GM12878 (cell line): ENCODE data around the gene PRLH. TPM values are rescaled to one million over a fixed set of nuclear protein-coding genes. Genes with fewer than 3 reads are reported as not detected.

Source experiments
- ATAC-seq: fragments of 200-7000 bp; cut with Tn5 transposase; 3 replicates; pipeline ENCODE4 v1.9.1; 2020; ENCODE audit warnings: mild to moderate bottlenecking, moderate library complexity
- BruUV-seq: library from RNA; stranded (reverse); fragments of 400-500 nt; replicated peaks from 2 replicates; lab custom pipeline; 2021; lab: Mats Ljungman, UMichigan
- CTCF ChIA-PET: fragments of 300-600 bp; sonication (Branson Sonifier 250); formaldehyde crosslinking; extraction: SDS; loops from one replicate; lab custom pipeline; 2021; ENCODE audit warnings: inconsistent platforms; lab: Yijun Ruan, JAX
- POLR2A ChIA-PET: fragments of 350-600 bp; formaldehyde crosslinking; extraction: SDS; loops from one replicate; lab custom pipeline; 2021; ENCODE audit warnings: inconsistent platforms; lab: Charles Lee
- RAD21 ChIA-PET: fragments of 300-600 bp; sonication (Branson Sonifier 250); formaldehyde crosslinking; loops from one replicate; lab custom pipeline; 2023; ENCODE audit warnings: antibody characterized with exemption; ENCODE audit not compliant: unreplicated experiment; lab: Charles Lee
- SMC1A ChIA-PET: fragments of 300-600 bp; sonication (Branson Sonifier 250); formaldehyde crosslinking; loops from one replicate; lab custom pipeline; 2023; ENCODE audit not compliant: unreplicated experiment, uncharacterized antibody; lab: Charles Lee
- DNase-seq: peaks from one replicate; pipeline ENCODE4 v3.0.0-alpha.2; 2011; ENCODE audit warnings: low read depth, low spot score
- FAIRE-seq: peaks from 3 replicates; lab custom pipeline; 2011; peaks lifted over from hg19 to GRCh38; lab: Jason Lieb, UNC
- H2AFZ ChIP-seq: 2 replicates; pipeline ENCODE4 v1.6.0; 2011; ENCODE audit warnings: low read depth, low read length, control low read depth; ENCODE audit not compliant: control insufficient read depth
- H3K27ac ChIP-seq: 2 replicates; pipeline ENCODE4 v1.5.1; 2011; ENCODE audit warnings: control low read depth; ENCODE audit not compliant: control insufficient read depth, insufficient read depth
- H3K27me3 ChIP-seq, 2 experiments: replicated peaks in 1 of 2; 2 replicates each; pipeline versions ENCODE4 v1.6.0 to v1.6.1; 2011; ENCODE audit warnings: low read length in 1 of 2; ENCODE audit not compliant: control insufficient read depth in 2 of 2, insufficient read depth in 2 of 2
- H3K36me3 ChIP-seq, 2 experiments: 2 replicates each; pipeline ENCODE4 v1.5.1; 2011; ENCODE audit warnings: low read length in 1 of 2; ENCODE audit not compliant: control insufficient read depth in 2 of 2, insufficient read depth in 2 of 2
- H3K4me1 ChIP-seq: 2 replicates; pipeline ENCODE4 v1.6.1; 2011; ENCODE audit warnings: mild to moderate bottlenecking, low read length, moderate library complexity, mixed read lengths; ENCODE audit not compliant: control insufficient read depth, insufficient read depth
- H3K4me2 ChIP-seq: 2 replicates; pipeline ENCODE4 v1.6.0; 2011; ENCODE audit warnings: control low read depth; ENCODE audit not compliant: control insufficient read depth, insufficient read depth
- H3K4me3 ChIP-seq: fragments of 200-600 bp; sonication (generic); 2 replicates; pipeline ENCODE4 v1.5.1; 2016
- H3K79me2 ChIP-seq: 2 replicates; pipeline ENCODE4 v1.6.0; 2011; ENCODE audit warnings: low read length; ENCODE audit not compliant: control insufficient read depth, insufficient read depth
- H3K9ac ChIP-seq: 2 replicates; pipeline ENCODE4 v1.8.0; 2011; ENCODE audit warnings: low read length, control low read depth, mixed read lengths; ENCODE audit not compliant: control insufficient read depth, insufficient read depth
- H3K9me3 ChIP-seq: replicated peaks from 3 replicates; pipeline ENCODE4 v1.5.1; 2011; ENCODE audit warnings: mild to moderate bottlenecking, low read length; ENCODE audit not compliant: control insufficient read depth, insufficient read depth
- H4K20me1 ChIP-seq: 2 replicates; pipeline ENCODE4 v1.6.0; 2011; ENCODE audit not compliant: control insufficient read depth, insufficient read depth
- ASH2L ChIP-seq: fragments of 300-600, 200-600 bp; sonication (generic); IDR thresholded peaks from 2 replicates; pipeline ENCODE4 v1.6.1; 2017; ENCODE audit warnings: low read depth, mild to moderate bottlenecking, borderline replicate concordance
- CEBPB ChIP-seq, 2 experiments: fragments of 150-350 bp in 1 of 2; IDR thresholded peaks; 2 replicates each; pipeline ENCODE4 v1.6.1; 2012 to 2014; ENCODE audit warnings: low read depth in 2 of 2, low read length in 2 of 2, borderline replicate concordance in 1 of 2, inconsistent platforms in 1 of 2
- LARP7 ChIP-seq: fragments of 450-650 bp; IDR thresholded peaks from 2 replicates; pipeline ENCODE4 v1.6.1; 2017; ENCODE audit warnings: mild to moderate bottlenecking
- NR2C1 ChIP-seq: fragments of 450-650 bp; IDR thresholded peaks from 2 replicates; pipeline ENCODE4 v1.6.1; 2017; ENCODE audit warnings: antibody characterized with exemption, mild to moderate bottlenecking, moderate library complexity
- POLR2AphosphoS2 ChIP-seq: IDR thresholded peaks from 2 replicates; pipeline ENCODE4 v1.6.1; 2011; ENCODE audit warnings: low read depth, mild to moderate bottlenecking, low read length, improper control_type of control experiment, moderate library complexity
- SIN3A ChIP-seq: IDR thresholded peaks from 2 replicates; pipeline ENCODE4 v1.6.1; 2012; ENCODE audit warnings: low read depth, low read length, improper control_type of control experiment
- ZSCAN29 ChIP-seq: fragments of 450-650 bp; IDR thresholded peaks from 2 replicates; pipeline ENCODE4 v1.6.1; 2017; ENCODE audit warnings: mild to moderate bottlenecking, moderate library complexity
- WGBS: methylation state at CpG from one replicate; pipeline ENCODE4 v1.1.6; 2016; ENCODE audit warnings: low lambda C conversion rate; ENCODE audit not compliant: insufficient replicate concordance, insufficient coverage; ENCODE audit errors: missing lambda C conversion rate; 5-methylcytosine and 5-hydroxymethylcytosine counted together
- in situ Hi-C: fragments of 300-500 bp; cut with MboI; formaldehyde crosslinking; loops from 9 replicates; pipeline ENCODE4 v1.14.3; 2018; ENCODE audit warnings: mixed read lengths
- intact Hi-C: fragments of 100-400 bp; cut with micrococcal nuclease; formaldehyde crosslinking; loops from one replicate; pipeline ENCODE4 v1.14.2; 2022; ENCODE audit not compliant: unreplicated experiment
- polyA plus RNA-seq, 11 experiments: library from polyadenylated mRNA; depleted of rRNA in 4 of 11; unstranded in 6 of 11; stranded (reverse) in 5 of 11; fragments of >200 nt; fragmentation: Nextera tagmentation in 4 of 11; fragmentation: Illumina TruSeq in 1 of 11; extraction: Ambion mirVana in 4 of 11; extraction: Trizol in 1 of 11; gene quantifications; 1 replicate in 1 of 11; 2 replicates in 10 of 11; pipeline versions ENCODE4 v1.2.1 to v1.2.3, GENCODE V29; 2011 to 2016; ENCODE audit warnings: inconsistent platforms in 2 of 11, missing spikeins in 2 of 11, low read depth in 1 of 11
- total RNA-seq, 4 experiments: library from RNA; depleted of rRNA in 3 of 4; stranded (reverse); fragments of >200 nt in 3 of 4; fragmentation: Illumina TruSeq in 1 of 4; extraction: Trizol in 1 of 4; gene quantifications; 2 replicates each; pipeline versions ENCODE4 v1.2.1 to v1.2.3, GENCODE V29; 2013 to 2021
- TF ChIP-seq, protein P1 (sequence below): fragments of 450-650 bp; formaldehyde crosslinking; IDR thresholded peaks from 2 replicates; pipeline ENCODE4 v1.4.0; 2020; ENCODE audit warnings: mild to moderate bottlenecking, moderate library complexity
- TF ChIP-seq, protein P2 (sequence below): IDR thresholded peaks from 2 replicates; pipeline ENCODE4 v1.6.1; 2012; ENCODE audit warnings: low read depth, low read length, improper control_type of control experiment
- TF ChIP-seq, protein P3 (sequence below): IDR thresholded peaks from 2 replicates; pipeline ENCODE4 v1.6.1; 2011; ENCODE audit warnings: borderline replicate concordance, low read depth, mild to moderate bottlenecking, moderate library complexity, low read length; ENCODE audit not compliant: insufficient read depth, poor library complexity, severe bottlenecking
- TF ChIP-seq, protein P4 (sequence below): fragments of 450-650 bp; IDR thresholded peaks from 2 replicates; pipeline ENCODE4 v1.6.1; 2016; ENCODE audit warnings: mild to moderate bottlenecking
- TF ChIP-seq, protein P5 (sequence below): fragments of 450-650 bp; IDR thresholded peaks from 2 replicates; pipeline ENCODE4 v1.6.1; 2017; ENCODE audit warnings: low read depth, mild to moderate bottlenecking, moderate library complexity

Gene PRLH
- total and polyA plus RNA-seq, 10 of the 15 experiments (the other 5 are each of a cell fraction or from before 2014, with no cell fraction given): not detected

DNA sequence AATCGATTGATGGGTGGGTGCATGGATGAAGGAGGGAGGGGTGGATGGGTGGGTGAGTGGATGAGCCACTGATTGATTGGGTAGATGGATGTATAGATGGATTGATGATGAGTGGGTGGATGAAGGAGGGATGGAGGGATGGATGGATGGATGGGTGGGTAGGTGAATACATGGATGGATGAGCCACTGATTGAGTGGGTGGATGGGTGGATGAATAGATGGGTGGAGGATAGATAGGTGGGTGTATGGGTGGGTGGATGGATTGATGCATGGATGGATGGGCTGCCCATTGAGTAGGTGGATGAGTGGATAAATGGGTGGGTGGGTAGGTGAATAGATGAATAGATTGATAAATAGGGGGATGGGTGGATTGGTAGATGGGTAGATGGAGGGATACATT is 48.4 kb upstream of the PRLH start (continued):
- TF ChIP-seq, protein P1, sequence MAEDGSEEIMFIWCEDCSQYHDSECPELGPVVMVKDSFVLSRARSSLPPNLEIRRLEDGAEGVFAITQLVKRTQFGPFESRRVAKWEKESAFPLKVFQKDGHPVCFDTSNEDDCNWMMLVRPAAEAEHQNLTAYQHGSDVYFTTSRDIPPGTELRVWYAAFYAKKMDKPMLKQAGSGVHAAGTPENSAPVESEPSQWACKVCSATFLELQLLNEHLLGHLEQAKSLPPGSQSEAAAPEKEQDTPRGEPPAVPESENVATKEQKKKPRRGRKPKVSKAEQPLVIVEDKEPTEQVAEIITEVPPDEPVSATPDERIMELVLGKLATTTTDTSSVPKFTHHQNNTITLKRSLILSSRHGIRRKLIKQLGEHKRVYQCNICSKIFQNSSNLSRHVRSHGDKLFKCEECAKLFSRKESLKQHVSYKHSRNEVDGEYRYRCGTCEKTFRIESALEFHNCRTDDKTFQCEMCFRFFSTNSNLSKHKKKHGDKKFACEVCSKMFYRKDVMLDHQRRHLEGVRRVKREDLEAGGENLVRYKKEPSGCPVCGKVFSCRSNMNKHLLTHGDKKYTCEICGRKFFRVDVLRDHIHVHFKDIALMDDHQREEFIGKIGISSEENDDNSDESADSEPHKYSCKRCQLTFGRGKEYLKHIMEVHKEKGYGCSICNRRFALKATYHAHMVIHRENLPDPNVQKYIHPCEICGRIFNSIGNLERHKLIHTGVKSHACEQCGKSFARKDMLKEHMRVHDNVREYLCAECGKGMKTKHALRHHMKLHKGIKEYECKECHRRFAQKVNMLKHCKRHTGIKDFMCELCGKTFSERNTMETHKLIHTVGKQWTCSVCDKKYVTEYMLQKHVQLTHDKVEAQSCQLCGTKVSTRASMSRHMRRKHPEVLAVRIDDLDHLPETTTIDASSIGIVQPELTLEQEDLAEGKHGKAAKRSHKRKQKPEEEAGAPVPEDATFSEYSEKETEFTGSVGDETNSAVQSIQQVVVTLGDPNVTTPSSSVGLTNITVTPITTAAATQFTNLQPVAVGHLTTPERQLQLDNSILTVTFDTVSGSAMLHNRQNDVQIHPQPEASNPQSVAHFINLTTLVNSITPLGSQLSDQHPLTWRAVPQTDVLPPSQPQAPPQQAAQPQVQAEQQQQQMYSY: no peak
- TF ChIP-seq, protein P2, sequence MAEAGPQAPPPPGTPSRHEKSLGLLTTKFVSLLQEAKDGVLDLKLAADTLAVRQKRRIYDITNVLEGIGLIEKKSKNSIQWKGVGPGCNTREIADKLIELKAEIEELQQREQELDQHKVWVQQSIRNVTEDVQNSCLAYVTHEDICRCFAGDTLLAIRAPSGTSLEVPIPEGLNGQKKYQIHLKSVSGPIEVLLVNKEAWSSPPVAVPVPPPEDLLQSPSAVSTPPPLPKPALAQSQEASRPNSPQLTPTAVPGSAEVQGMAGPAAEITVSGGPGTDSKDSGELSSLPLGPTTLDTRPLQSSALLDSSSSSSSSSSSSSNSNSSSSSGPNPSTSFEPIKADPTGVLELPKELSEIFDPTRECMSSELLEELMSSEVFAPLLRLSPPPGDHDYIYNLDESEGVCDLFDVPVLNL: no peak
- no peak for TF ChIP-seq CEBPB (IDR thresholded peaks at IDR 0.05; ENCODE audit: borderline replicate concordance in 1 of 2, low read depth in 2 of 2, low read length in 2 of 2)
- TF ChIP-seq, all 136 proteins: peak for 0

DNA sequence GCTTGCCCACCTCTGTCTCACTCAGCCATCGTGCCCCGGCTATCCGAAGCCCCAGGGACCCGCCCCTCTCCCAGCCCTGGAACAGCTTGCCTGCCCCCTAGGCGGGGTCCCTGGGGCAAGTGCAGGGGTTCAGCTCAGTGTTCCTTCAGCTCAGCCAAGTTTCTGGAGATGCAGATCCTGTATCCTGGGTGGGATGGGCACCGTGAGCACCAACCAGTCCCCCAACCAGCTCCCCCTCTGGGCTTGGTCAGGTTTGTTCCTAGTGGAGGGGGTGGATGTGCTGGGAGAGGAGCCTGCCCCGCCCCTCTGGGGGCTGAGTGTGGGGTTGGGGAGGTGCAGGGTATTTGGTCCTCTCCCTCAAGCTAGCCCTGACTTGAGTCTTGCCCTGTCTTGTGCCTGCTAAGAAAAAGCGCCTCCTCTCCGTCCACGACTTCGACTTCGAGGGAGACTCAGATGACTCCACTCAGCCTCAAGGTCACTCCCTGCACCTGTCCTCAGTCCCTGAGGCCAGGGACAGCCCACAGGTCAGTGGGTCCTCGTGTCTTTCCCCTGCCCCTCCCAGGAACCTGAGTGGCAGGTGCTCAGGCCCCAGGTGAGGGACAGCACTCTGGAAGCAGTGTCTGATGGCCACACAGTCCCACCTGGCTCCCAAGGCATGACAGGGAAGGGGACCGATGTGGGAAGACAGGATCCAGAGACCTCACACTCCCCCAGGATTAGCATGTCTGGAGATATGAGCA is 46.7 kb upstream of the PRLH start:
- SMC1A ChIA-PET: interaction anchor here (1.5 kb wide), 1 partner anchor 52 kb away, joined by 5 read pairs; no protein-coding TSS in a partner anchor
- no TSS peak for BruUV-seq
- in situ Hi-C loops: no loop called here
- H3K9me3 ChIP-seq: no peaks in the 10 kb centered on the region
- H3K79me2 ChIP-seq: no peaks in the 10 kb centered on the region
- no peaks in the 10 kb centered on the region for H3K4me1 ChIP-seq
- no peak overlapping the region for H3K4me3 ChIP-seq
- RAD21 ChIA-PET: interaction anchor here (1.1 kb wide), 1 partner anchor 52 kb away, joined by 5 read pairs; no protein-coding TSS in a partner anchor
- no peaks in the 10 kb centered on the region for H4K20me1 ChIP-seq
- H3K27ac ChIP-seq: no peak overlapping the region
- POLR2A ChIA-PET: no interaction called here
- no peak overlapping the region for H2AFZ ChIP-seq
- ATAC-seq (no peak), FAIRE-seq (no peak), DNase-seq (no peak)
- intact Hi-C loops: loop anchor here (10.0 kb wide), 1 partner anchor 225 kb away; no protein-coding TSS in a partner anchor
- H3K4me2 ChIP-seq: no peak overlapping the region
- no peaks in the 10 kb centered on the region for H3K27me3 ChIP-seq
- H3K9ac ChIP-seq: no peak overlapping the region
- CTCF ChIA-PET: interaction anchor here (2.6 kb wide), 1 partner anchor 52 kb away, joined by 14 read pairs; no protein-coding TSS in a partner anchor
- 50% methylated on average over 14 of the region's 14 CpGs for WGBS
- no peaks in the 10 kb centered on the region for H3K36me3 ChIP-seq
- TF ChIP-seq, protein P3, sequence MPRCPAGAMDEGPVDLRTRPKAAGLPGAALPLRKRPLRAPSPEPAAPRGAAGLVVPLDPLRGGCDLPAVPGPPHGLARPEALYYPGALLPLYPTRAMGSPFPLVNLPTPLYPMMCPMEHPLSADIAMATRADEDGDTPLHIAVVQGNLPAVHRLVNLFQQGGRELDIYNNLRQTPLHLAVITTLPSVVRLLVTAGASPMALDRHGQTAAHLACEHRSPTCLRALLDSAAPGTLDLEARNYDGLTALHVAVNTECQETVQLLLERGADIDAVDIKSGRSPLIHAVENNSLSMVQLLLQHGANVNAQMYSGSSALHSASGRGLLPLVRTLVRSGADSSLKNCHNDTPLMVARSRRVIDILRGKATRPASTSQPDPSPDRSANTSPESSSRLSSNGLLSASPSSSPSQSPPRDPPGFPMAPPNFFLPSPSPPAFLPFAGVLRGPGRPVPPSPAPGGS: no peak
- TF ChIP-seq ZSCAN29: no peak
- TF ChIP-seq NR2C1: no peak
- TF ChIP-seq POLR2AphosphoS2: no peak
- no peak for TF ChIP-seq SIN3A
- no peak for TF ChIP-seq ASH2L
- TF ChIP-seq, protein P4, sequence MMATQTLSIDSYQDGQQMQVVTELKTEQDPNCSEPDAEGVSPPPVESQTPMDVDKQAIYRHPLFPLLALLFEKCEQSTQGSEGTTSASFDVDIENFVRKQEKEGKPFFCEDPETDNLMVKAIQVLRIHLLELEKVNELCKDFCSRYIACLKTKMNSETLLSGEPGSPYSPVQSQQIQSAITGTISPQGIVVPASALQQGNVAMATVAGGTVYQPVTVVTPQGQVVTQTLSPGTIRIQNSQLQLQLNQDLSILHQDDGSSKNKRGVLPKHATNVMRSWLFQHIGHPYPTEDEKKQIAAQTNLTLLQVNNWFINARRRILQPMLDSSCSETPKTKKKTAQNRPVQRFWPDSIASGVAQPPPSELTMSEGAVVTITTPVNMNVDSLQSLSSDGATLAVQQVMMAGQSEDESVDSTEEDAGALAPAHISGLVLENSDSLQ: no peak
- no peak for TF ChIP-seq LARP7
- TF ChIP-seq, protein P5, sequence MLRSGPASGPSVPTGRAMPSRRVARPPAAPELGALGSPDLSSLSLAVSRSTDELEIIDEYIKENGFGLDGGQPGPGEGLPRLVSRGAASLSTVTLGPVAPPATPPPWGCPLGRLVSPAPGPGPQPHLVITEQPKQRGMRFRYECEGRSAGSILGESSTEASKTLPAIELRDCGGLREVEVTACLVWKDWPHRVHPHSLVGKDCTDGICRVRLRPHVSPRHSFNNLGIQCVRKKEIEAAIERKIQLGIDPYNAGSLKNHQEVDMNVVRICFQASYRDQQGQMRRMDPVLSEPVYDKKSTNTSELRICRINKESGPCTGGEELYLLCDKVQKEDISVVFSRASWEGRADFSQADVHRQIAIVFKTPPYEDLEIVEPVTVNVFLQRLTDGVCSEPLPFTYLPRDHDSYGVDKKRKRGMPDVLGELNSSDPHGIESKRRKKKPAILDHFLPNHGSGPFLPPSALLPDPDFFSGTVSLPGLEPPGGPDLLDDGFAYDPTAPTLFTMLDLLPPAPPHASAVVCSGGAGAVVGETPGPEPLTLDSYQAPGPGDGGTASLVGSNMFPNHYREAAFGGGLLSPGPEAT: no peak
